ENCODE data around the gene SNX14.

The SNX14 gene

DNA sequence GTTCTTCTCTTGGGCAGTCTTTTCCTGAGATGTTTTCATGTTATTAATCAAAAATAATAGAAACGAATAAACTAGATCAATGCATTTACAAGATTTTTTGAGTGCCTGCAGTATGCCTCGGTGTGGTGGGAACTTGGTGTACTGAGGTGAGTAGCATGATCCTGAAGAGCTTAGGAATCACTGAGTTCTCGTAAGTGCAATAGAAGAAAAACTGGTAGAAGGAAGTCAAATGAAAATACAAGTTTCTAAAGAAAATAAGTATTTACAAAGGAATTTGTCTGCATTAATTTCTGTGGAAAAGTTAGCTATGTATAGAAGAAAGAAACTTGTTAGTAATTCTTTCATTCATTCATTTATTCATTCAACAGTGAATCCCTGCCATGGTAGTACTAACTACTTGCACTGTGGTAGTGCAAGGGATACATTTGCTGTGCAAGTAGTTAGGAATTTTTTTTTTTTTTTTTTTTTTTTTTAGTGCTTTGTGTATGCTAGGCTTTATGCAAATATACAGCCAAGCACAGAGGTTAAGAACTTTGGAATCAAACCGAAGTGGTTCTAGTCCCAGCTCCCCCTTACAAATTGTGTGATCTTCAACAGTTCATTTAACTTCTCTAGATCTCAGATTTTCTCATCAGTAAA lies 129.9 kb downstream of the SNX14 start:
- H3K4me1 ChIP-seq (ENCODE audit: control insufficient read depth, insufficient read depth, low read length) = 0 out of 2 replicates have a peak, but pooled peaks cover 4% of the 10 kb centered on the region
- no peak overlapping the region for H3K27ac ChIP-seq (ENCODE audit: extremely low read depth, low read depth, low read length)
- no peak overlapping the region for H3K4me3 ChIP-seq (ENCODE audit: low read depth, low read length)
- ChIA-PET CTCF (interaction anchor here (0.7 to 3.1 kb wide), 11 partner anchors 12 to 111 kb away, joined by 3 to 25 read pairs (median 4); no protein-coding TSS in a partner anchor), POLR2A (interaction anchor here (1.1 to 1.6 kb wide), 2 partner anchors 14 to 215 kb away, joined by 3 read pairs; partner anchors contain the start of gene NT5E)
- TF ChIP-seq ZBTB20 (tag by site-specific recombination; IDR thresholded peaks at IDR 0.05) = no peak
- TF ChIP-seq, protein P1, sequence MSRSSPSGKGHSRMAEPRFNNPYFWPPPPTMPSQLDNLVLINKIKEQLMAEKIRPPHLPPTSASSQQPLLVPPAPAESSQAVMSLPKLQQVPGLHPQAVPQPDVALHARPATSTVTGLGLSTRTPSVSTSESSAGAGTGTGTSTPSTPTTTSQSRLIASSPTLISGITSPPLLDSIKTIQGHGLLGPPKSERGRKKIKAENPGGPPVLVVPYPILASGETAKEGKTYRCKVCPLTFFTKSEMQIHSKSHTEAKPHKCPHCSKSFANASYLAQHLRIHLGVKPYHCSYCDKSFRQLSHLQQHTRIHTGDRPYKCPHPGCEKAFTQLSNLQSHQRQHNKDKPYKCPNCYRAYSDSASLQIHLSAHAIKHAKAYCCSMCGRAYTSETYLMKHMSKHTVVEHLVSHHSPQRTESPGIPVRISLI (tag by site-specific recombination; IDR thresholded peaks at IDR 0.05) = peak; percentile 68
- H3K36me3 ChIP-seq (ENCODE audit: control insufficient read depth in 2 of 2, insufficient read depth in 1 of 2, low read length in 2 of 2) = no peaks in the 10 kb centered on the region
- H3K9me3 ChIP-seq (ENCODE audit: control insufficient read depth, insufficient read depth, low read depth, low read length) = no peaks in the 10 kb centered on the region

GRCh38 chr6:85462673-85463072 lies 131.0 kb downstream of the SNX14 start:
- ChIA-PET POLR2A (interaction anchor here (0.8 to 1.6 kb wide), 3 partner anchors 13 to 216 kb away, joined by 3 read pairs; partner anchors contain the start of gene NT5E), CTCF (interaction anchor here (0.7 to 3.1 kb wide), 5 partner anchors 13 to 793 kb away, joined by 3 to 25 read pairs (median 4); no protein-coding TSS in a partner anchor)

DNA sequence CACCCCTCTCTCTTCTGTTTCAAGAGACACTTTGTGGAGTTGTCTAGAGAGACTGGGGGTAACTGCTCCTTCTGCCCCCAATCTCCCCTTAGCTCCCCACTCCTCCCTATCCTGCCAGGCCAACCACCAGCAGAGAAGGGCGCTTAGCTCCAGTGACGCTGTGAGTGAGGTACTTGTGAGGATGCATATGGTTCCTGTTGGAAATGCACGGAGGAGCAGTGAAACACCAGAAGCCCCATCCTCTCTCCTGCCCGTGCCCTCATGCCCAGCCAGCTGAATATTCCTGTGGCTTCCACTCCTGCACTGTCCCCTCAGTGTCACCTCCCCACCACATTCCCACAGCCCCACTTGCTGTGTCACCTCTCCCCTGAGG lies 131.9 kb downstream of the SNX14 start:
- CTCF ChIA-PET = interaction anchor here (1.6 to 3.1 kb wide), 3 partner anchors 11 to 107 kb away, joined by 5 to 25 read pairs (median 7); partner anchors contain the start of gene NT5E
- H3K27ac ChIP-seq (ENCODE audit: extremely low read depth, low read depth, low read length) = no peak overlapping the region

More at GRCh38 chr6:85462673-85463072, 131.0 kb downstream of the SNX14 start:
- H3K4me3 ChIP-seq (ENCODE audit: low read depth, low read length) = no peak overlapping the region
- no peaks in the 10 kb centered on the region for H3K9me3 ChIP-seq (ENCODE audit: control insufficient read depth, insufficient read depth, low read depth, low read length)
- no peak overlapping the region for H3K27ac ChIP-seq (ENCODE audit: extremely low read depth, low read depth, low read length)
- H3K36me3 ChIP-seq (ENCODE audit: control insufficient read depth in 2 of 2, insufficient read depth in 1 of 2, low read length in 2 of 2) = no peaks in the 10 kb centered on the region
- 0 out of 2 replicates have a peak, but pooled peaks cover 4% of the 10 kb centered on the region for H3K4me1 ChIP-seq (ENCODE audit: control insufficient read depth, insufficient read depth, low read length)
- no peak for TF ChIP-seq SP3 (tag by site-specific recombination; IDR thresholded peaks at IDR 0.05)
- TF ChIP-seq, protein P1 (tag by site-specific recombination; IDR thresholded peaks at IDR 0.05) = no peak
- no peak for TF ChIP-seq ZNF747 (tag by site-specific recombination; IDR thresholded peaks at IDR 0.05)
- no peak for TF ChIP-seq ZBTB7A (tag by site-specific recombination; IDR thresholded peaks at IDR 0.05; ENCODE audit: low read depth)
- TF ChIP-seq ZNF600 (tag by site-specific recombination; IDR thresholded peaks at IDR 0.05) = no peak
- TF ChIP-seq ZNF138 (tag by site-specific recombination; IDR thresholded peaks at IDR 0.05; ENCODE audit: borderline replicate concordance) = no peak
- TF ChIP-seq ZNF670 (tag by site-specific recombination; IDR thresholded peaks at IDR 0.05; ENCODE audit: low read depth) = no peak

More for the DNA sequence above, 131.9 kb downstream of the SNX14 start:
- TF ChIP-seq ZNF530 (tag by site-specific recombination; IDR thresholded peaks at IDR 0.05; ENCODE audit: low read depth) (no peak), ZNF391 (tag by site-specific recombination; IDR thresholded peaks at IDR 0.05; ENCODE audit: borderline replicate concordance, low read depth) (no peak)
- TF ChIP-seq, protein P2, sequence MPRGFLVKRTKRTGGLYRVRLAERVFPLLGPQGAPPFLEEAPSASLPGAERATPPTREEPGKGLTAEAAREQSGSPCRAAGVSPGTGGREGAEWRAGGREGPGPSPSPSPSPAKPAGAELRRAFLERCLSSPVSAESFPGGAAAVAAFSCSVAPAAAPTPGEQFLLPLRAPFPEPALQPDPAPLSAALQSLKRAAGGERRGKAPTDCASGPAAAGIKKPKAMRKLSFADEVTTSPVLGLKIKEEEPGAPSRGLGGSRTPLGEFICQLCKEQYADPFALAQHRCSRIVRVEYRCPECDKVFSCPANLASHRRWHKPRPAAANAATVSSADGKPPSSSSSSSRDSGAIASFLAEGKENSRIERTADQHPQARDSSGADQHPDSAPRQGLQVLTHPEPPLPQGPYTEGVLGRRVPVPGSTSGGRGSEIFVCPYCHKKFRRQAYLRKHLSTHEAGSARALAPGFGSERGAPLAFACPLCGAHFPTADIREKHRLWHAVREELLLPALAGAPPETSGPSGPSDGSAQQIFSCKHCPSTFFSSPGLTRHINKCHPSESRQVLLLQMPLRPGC (tag by site-specific recombination; IDR thresholded peaks at IDR 0.05) = no peak
- H3K9me3 ChIP-seq (ENCODE audit: control insufficient read depth, insufficient read depth, low read depth, low read length) = no peaks in the 10 kb centered on the region
- H3K36me3 ChIP-seq (ENCODE audit: control insufficient read depth in 2 of 2, insufficient read depth in 1 of 2, low read length in 2 of 2) = no peaks in the 10 kb centered on the region
- H3K4me3 ChIP-seq (ENCODE audit: low read depth, low read length) = no peak overlapping the region
- 0 out of 2 replicates have a peak, but pooled peaks cover 4% of the 10 kb centered on the region for H3K4me1 ChIP-seq (ENCODE audit: control insufficient read depth, insufficient read depth, low read length)
- POLR2A ChIA-PET = interaction anchor here (0.9 kb wide), 1 partner anchor 216 kb away, joined by 3 read pairs; no protein-coding TSS in a partner anchor
